Psoas muscle (tissue), 8 donors: ENCODE data around the gene WASHC4. TPM values are rescaled to one million over a fixed set of nuclear protein-coding genes. Genes with fewer than 3 reads are reported as not detected.

Experiments
- ATAC-seq, 4 donors: fragments of 200-7000 bp; cut with Tn5 transposase; one replicate each; pipeline ENCODE4 v1.9.1; 2020; ENCODE audit warnings: moderate library complexity in 3 of 4, mild to moderate bottlenecking in 2 of 4
- DNase-seq, 2 donors: peaks; one replicate each; pipeline ENCODE4 v3.0.0-alpha.2; 2020
- H3K27ac ChIP-seq: fragments of 200-600 bp; one replicate; pipeline ENCODE4 v1.8.0; 2022
- H3K27me3 ChIP-seq, 3 donors: fragments of 200-600 bp in 1 of 3; one replicate each; pipeline versions ENCODE4 v1.6.1 to v1.8.0; 2013 to 2022; ENCODE audit warnings: low read length in 2 of 3, mild to moderate bottlenecking in 2 of 3, moderate library complexity in 1 of 3; ENCODE audit not compliant: insufficient read depth in 3 of 3
- H3K36me3 ChIP-seq, 2 donors: fragments of 200-600 bp in 1 of 2; one replicate each; pipeline versions ENCODE4 v1.6.1 to v1.8.0; 2013 to 2022; ENCODE audit warnings: low read depth in 1 of 2, mild to moderate bottlenecking in 1 of 2, moderate library complexity in 1 of 2; ENCODE audit not compliant: insufficient read depth in 1 of 2
- H3K4me1 ChIP-seq: fragments of 200-600 bp; one replicate; pipeline ENCODE4 v1.8.0; 2022
- H3K4me3 ChIP-seq: fragments of 200-600 bp; one replicate; pipeline ENCODE4 v1.8.0; 2022; ENCODE audit warnings: mild to moderate bottlenecking
- H3K9me3 ChIP-seq: fragments of 200-600 bp; one replicate; pipeline ENCODE4 v1.8.0; 2022
- CTCF ChIP-seq: fragments of 200-600 bp; IDR thresholded peaks from one replicate; pipeline ENCODE4 v1.8.0; 2022; ENCODE audit warnings: antibody characterized with exemption
- WGBS, 3 donors: extraction: QIAGEN DNeasy Blood & Tissue Kit; methylation state at CpG; one replicate each; pipeline versions ENCODE4 v1.1.6 to v1.1.7; 2013; 5-methylcytosine and 5-hydroxymethylcytosine counted together
- intact Hi-C, 2 donors: fragments of 100-400 bp; cut with DNase I; formaldehyde crosslinking; loops; one replicate each; pipeline versions ENCODE4 v1.11.0 to v1.14.2; 2022
- polyA plus RNA-seq, 3 donors: library from polyadenylated mRNA; stranded (reverse); fragments of 200-250 nt; gene quantifications; one replicate each; pipeline ENCODE4 v1.2.3, GENCODE V29; 2013
- total RNA-seq, 4 donors: library from RNA; stranded (reverse); fragmentation: NEBNext Ultra II Directional in 2 of 4; extraction: Animal tissue kit (Norgen Biotek cat#: 25700) in 2 of 4; gene quantifications; one replicate each; pipeline versions ENCODE4 v1.2.1 to v1.2.4, GENCODE V29; 2021 to 2023
- donor health status: healthy with polysubstance abuse.
- donor health status: DM: no; HTN: no; CAD: no; lungs with moderate emphysema.
- donor health status: Bipolar disorder and iron deficiency.
- donor health status: healthy.
- donor health status: DM: yes; HTN: yes; CAD: no.
- donor health status: DM: no; HTN: no; CAD: no.
- donor health status: DM: no; HTN: no; CAD: no.
- donor health status: DM: yes; HTN: yes; CAD: no.

WASHC4 gene
- total and polyA plus RNA-seq, 7 donors: 9.0 to 32.6 (median 21.8) TPM

GRCh38 chr12:105100207-105100985 lies 7.1 kb upstream of the WASHC4 start:
- H3K9me3 ChIP-seq: no peaks in the 10 kb centered on the region
- no peak for TF ChIP-seq CTCF
- H3K36me3 ChIP-seq: no peaks in the 10 kb centered on the region
- DNase-seq (no peak), ATAC-seq (peak in 2 of 4 donors; percentile 48 to 54)
- H3K27ac ChIP-seq: no peak overlapping the region
- 81 to 84% (median 84%) methylated on average over 7 of the region's 7 CpGs for WGBS, 3 donors
- H3K4me1 ChIP-seq: no peaks in the 10 kb centered on the region
- H3K4me3 ChIP-seq: no peak overlapping the region
- peaks cover 0 to 2% (median 0%) of the 10 kb centered on the region in 3 donors for H3K27me3 ChIP-seq
- intact Hi-C loops: no loop called here

GRCh38 chr12:105100998-105101397 lies 6.5 kb upstream of the WASHC4 start:
- H3K27ac ChIP-seq: no peak overlapping the region
- no peak overlapping the region for H3K4me3 ChIP-seq
- no peak for ATAC-seq
- DNase-seq: no peak
- TF ChIP-seq CTCF: no peak
- no peaks in the 10 kb centered on the region for H3K36me3 ChIP-seq
- peaks cover 0 to 2% (median 0%) of the 10 kb centered on the region in 3 donors for H3K27me3 ChIP-seq
- no peaks in the 10 kb centered on the region for H3K9me3 ChIP-seq
- H3K4me1 ChIP-seq: no peaks in the 10 kb centered on the region
- intact Hi-C loops: no loop called here

- peaks cover 4% of the 10 kb centered on the region for H3K4me1 ChIP-seq
- no peaks in the 10 kb centered on the region for H3K9me3 ChIP-seq
- intact Hi-C loops: no loop called here
- H3K27ac ChIP-seq: no peak overlapping the region
- H3K36me3 ChIP-seq: no peaks in the 10 kb centered on the region
- no peak for TF ChIP-seq CTCF
- no peak overlapping the region for H3K4me3 ChIP-seq
- DNase-seq: no peak
- ATAC-seq: no peak
- peaks cover 0 to 2% (median 0%) of the 10 kb centered on the region in 3 donors for H3K27me3 ChIP-seq
Observed at GRCh38 chr12:105102673-105103072, 4.9 kb upstream of the WASHC4 start.

GRCh38 chr12:105104762-105105161 lies 2.8 kb upstream of the WASHC4 start:
- intact Hi-C loops: loop anchor here in 1 of 2 donors (5.0 kb wide), 1 partner anchor 967 kb away; the partner anchor contains the start of gene NFYB
- ATAC-seq: no peak
- H3K27ac ChIP-seq: no peak overlapping the region
- H3K9me3 ChIP-seq: no peaks in the 10 kb centered on the region
- 85 to 90% (median 90%) methylated on average over 1 of the region's 1 CpG for WGBS, 3 donors
- H3K4me1 ChIP-seq: peaks cover 16% of the 10 kb centered on the region
- no peak overlapping the region for H3K4me3 ChIP-seq
- no peaks in the 10 kb centered on the region for H3K36me3 ChIP-seq
- H3K27me3 ChIP-seq: no peaks in the 10 kb centered on the region
- no peak for DNase-seq
- no peak for TF ChIP-seq CTCF

- WGBS, 3 donors: 59 to 63% (median 60%) methylated on average over 7 of the region's 7 CpGs
- H3K4me3 ChIP-seq: peak overlapping the region; percentile 96
- H3K27ac ChIP-seq: peak overlapping the region; percentile 97
- no peaks in the 10 kb centered on the region for H3K9me3 ChIP-seq
- peaks cover 29% of the 10 kb centered on the region for H3K4me1 ChIP-seq
- H3K27me3 ChIP-seq: no peaks in the 10 kb centered on the region
- ATAC-seq (no peak), DNase-seq (no peak)
- intact Hi-C loops: loop anchor here in 1 of 2 donors (5.0 kb wide), 1 partner anchor 969 kb away; the partner anchor contains the start of gene NFYB
- no peak for TF ChIP-seq CTCF
- peaks cover 0 to 1% of the 10 kb centered on the region in 2 donors for H3K36me3 ChIP-seq
Observed at GRCh38 chr12:105106621-105107020, 910 bp upstream of the WASHC4 start.
